GM18526 (cell line): Measurements from ENCODE around the gene MRPL42.

Experiments used
- POLR2A ChIP-seq: IDR thresholded peaks from 3 replicates; pipeline ENCODE4 v1.6.1; 2011; ENCODE audit not compliant: insufficient read length; ENCODE audit errors: extremely low read depth

Gene MRPL42

GRCh38 chr12:93465841-93466240 is 1.5 kb upstream of the MRPL42 start:
- TF ChIP-seq POLR2A: no peak

DNA sequence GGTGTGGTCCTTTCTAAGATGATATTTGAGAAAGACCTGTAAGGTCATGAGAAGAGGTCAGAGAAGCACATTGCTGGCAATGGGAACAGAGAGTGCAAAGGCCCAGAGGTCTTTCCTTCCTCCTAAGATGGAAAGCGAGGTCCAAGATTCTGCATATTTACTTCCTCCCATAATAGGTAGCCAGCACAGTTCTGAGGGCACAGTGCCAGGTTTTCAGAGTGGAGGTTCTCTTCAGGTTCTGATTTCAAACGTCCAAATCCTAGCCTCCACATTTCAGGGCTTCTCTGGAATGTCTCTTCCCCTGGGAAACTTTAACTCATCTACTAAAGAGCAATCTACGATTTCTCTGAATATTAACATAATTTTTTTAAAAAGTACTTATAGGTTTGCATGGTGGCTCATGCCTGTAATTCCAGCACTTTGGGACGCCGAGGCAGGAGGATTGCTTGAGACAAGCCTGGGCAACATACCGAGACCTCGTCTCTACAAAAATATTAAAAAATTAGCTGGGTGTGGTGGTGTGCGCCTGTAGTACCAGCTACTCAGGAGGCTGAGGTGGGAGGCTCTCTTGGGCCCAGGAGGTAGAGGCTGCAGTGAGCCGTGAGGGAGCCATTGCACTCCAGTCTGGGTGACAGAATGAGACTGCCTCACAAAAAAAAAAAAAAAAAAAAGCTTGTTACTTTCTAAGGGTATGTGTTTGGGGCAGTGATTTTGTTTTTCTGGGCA is 526 bp upstream of the MRPL42 start:
- no peak for TF ChIP-seq POLR2A

- no peak for TF ChIP-seq POLR2A
These were observed 676 bp downstream of the MRPL42 start for GRCh38 chr12:93468008-93468371.

GRCh38 chr12:93469386-93469785 is 2.1 kb downstream of the MRPL42 start:
- no peak for TF ChIP-seq POLR2A

DNA sequence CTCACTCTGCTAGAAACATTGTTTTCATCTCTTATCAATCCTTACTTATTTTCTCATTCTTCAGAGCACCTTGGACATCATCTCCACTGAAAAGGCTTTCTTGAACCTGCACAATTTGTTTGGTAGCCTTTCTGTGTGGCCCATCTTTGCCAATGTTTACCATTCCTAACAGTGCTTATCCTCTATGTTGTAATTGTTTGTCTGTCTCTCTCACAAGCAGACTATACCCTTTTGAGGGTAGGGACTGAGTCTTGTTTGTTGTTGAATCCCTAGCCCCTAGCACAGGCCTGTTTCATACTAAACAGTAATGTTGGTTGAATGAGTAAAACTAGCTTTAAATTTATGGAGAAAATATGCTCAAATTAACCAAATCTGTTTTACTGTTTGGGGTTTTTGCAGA is 9.2 kb downstream of the MRPL42 start:
- TF ChIP-seq POLR2A: no peak

DNA sequence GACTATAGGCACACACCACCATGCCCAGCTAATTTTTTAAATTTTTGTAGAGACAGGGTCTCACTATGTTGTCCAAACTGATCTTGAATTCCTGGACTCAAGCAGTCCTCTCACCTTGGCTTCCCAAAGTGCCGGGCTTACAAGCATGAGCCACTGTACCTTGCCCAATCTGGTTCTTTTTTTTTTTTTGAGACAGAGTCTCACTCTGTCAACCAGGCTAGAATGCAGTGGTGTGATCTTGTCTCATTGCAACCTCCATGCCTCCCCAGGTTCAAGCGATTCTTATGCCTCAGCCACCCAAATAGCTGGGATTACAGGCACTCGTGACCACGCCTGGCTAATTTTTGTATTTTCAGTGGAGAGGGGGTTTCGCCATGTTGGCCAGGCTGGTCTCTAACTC is 15.4 kb downstream of the MRPL42 start:
- TF ChIP-seq POLR2A: no peak

- TF ChIP-seq POLR2A: no peak
These were observed 16.0 kb downstream of the MRPL42 start for GRCh38 chr12:93483151-93483807.

- TF ChIP-seq POLR2A: no peak
These were observed 17.1 kb downstream of the MRPL42 start for GRCh38 chr12:93484315-93484981.

DNA sequence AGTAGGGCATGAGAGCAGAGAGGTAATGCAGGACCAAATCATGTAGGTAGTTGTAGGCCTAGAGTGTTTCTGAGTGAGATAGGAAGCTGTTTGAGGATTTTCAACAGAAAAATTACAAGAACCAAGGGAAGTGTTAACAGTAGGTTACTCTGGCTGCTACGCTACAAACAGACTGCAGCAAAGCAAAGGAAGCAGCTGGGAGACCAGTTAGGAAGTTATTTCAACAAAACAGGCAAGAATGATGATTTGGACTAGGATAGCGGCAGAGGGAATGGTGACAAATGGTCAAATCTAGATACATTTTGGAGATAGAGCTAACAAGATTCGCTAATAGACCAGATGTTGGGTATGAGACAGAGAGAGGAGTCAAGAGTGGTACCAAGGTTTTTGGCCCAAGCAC is 26.8 kb downstream of the MRPL42 start:
- no peak for TF ChIP-seq POLR2A

GRCh38 chr12:93497456-93497855 is 30.1 kb downstream of the MRPL42 start:
- no peak for TF ChIP-seq POLR2A

GRCh38 chr12:93500201-93500600 is 32.9 kb downstream of the MRPL42 start:
- TF ChIP-seq POLR2A: no peak

GRCh38 chr12:93500667-93501066 is 33.4 kb downstream of the MRPL42 start:
- TF ChIP-seq POLR2A: no peak

DNA sequence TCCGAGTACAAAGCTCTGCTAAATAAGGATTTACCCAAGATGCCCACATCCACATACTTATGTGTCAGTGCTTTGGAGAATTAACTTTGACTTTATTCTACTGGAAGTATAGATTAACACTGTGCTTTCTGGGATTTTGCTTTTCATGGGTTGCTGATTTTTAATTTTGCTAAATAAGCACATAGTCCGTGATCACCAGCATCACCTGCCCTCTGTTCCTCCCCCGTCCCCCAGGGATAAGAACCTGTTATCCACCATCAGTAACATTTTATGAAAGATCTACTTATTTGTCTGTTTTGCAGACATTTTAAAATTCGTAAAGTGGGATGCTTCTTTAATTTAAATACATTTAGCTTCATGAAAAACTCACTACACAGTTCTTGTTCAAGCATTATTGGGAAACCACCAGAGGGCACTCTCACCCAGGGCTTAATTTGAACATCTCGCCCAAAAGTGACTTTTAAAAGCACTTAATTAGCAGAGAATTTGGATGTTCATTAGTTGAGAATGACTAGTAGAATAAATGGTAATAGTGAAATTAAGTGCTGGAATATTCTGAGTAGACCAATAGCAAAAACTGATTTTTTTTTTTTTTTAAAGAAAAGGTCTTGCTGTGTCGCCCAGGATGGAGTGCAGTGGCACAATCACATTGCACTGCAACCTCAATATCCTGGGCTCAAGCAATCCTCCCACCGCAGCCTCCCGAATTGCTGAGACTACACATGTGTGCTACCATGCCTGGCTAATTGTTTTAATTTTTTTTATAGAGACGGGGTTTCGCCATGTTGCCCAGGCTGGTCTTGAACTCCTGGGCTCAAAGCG is 35.7 kb downstream of the MRPL42 start:
- no peak for TF ChIP-seq POLR2A

- TF ChIP-seq POLR2A: no peak
These were observed 39.9 kb downstream of the MRPL42 start for GRCh38 chr12:93507165-93507564.

DNA sequence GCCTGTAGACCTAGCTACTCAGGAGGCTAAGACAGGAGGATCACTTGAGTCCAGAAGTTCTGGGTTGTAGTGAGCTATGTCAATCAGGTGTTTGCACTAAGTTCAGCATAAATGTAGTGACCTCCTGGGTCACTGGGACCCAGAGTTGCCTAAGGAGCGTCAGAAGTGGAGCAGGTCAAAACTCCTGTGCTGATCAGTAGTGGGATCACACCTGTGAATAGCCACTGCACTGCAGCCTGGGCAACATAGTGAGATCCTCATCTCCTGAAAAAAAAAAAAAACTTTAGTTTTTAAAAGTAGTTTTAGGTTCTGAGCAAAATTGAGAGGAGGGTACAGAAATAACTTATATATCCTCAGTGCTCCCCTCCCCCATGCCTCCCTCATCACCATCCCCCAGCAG is 42.2 kb downstream of the MRPL42 start:
- TF ChIP-seq POLR2A: no peak

DNA sequence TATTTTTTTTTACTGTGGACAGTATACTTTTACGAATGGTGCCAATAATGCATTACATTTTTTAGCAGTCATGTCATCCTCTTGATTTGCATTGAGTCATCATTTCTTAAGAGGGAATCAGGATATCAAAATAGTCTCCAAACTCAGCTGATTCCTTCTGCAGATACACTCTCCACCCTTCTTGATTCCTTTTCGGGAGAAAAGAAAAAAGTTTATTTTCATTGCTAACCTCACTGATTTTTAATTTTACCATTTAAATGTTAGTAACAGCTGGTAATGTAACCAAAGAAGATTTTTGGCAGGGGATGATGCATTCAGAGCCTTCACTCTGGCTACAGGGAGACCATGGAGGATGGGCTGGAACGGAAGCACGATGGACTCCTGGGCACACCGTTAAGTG is 47.5 kb downstream of the MRPL42 start:
- no peak for TF ChIP-seq POLR2A

DNA sequence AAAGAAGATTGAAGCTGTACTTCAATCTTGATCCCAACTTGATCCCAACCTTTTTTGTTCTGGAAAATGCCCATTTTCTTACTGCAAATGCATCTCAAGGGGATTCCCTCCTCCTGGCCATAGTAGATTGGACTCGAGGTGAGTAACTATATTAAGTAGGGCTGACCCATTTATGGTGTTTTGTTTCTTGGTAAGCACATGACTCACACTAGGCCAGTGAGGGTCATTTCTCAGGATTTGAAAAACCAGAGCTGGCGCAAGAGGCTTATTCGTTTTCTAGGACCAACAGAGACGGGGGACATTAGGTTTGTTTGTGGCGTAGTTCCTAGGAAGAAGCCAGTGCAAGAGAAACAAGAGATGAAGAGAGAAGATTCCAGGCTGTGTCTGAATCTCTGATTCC is 51.4 kb downstream of the MRPL42 start:
- no peak for TF ChIP-seq POLR2A
